HG03469 (cell line): ENCODE measurements around the gene CDCA5.
A peak's percentile ranks its signal among the peaks of the same experiment; 100 is the strongest.

Experiments used
- ATAC-seq: cut with Tn5 transposase; IDR thresholded peaks from one replicate; pipeline ENCODE4 v1.9.1; 2021; ENCODE audit warnings: mild to moderate bottlenecking, moderate library complexity, moderate number of reproducible peaks; ENCODE audit not compliant: unreplicated experiment

Gene CDCA5

GRCh38 chr11:65083834-65084597 lies at the start of gene CDCA5, which contains the start of gene ZFPL1:
Gene CDCA5 (minus strand): TSS chr11:65084040. CDS start chr11:65083978, 62 bp downstream.
Gene ZFPL1 (plus strand): TSS chr11:65084222. CDS start chr11:65084699, 477 bp downstream.
- ATAC-seq: peak; percentile 41

GRCh38 chr11:65132988-65133700 lies 49.3 kb upstream of the CDCA5 start:
- ATAC-seq: no peak

- no peak for ATAC-seq
These were observed 48.6 kb upstream of the CDCA5 start for GRCh38 chr11:65132238-65132987.

- no peak for ATAC-seq
These were observed 48.0 kb upstream of the CDCA5 start for GRCh38 chr11:65131895-65132237.

GRCh38 chr11:65131417-65131776 lies 47.6 kb upstream of the CDCA5 start:
- ATAC-seq: no peak

- no peak for ATAC-seq
These were observed 47.0 kb upstream of the CDCA5 start for GRCh38 chr11:65130631-65131416.

GRCh38 chr11:65129649-65130441 lies 46.0 kb upstream of the CDCA5 start:
- ATAC-seq: no peak

GRCh38 chr11:65128182-65129145 lies 44.6 kb upstream of the CDCA5 start:
- no peak for ATAC-seq

- no peak for ATAC-seq
These were observed 43.8 kb upstream of the CDCA5 start for GRCh38 chr11:65127473-65128181.

GRCh38 chr11:65126624-65127274 lies 42.9 kb upstream of the CDCA5 start:
- no peak for ATAC-seq

GRCh38 chr11:65125197-65126056 lies 41.6 kb upstream of the CDCA5 start:
- no peak for ATAC-seq

GRCh38 chr11:65124480-65125196 lies 40.8 kb upstream of the CDCA5 start:
- no peak for ATAC-seq

- peak; percentile 38 for ATAC-seq
These were observed 38.2 kb upstream of the CDCA5 start, which contains the start of the genes FAU and MRPL49 for GRCh38 chr11:65121865-65122696. Gene FAU (minus strand): TSS chr11:65122134. CDS start chr11:65121813, 321 bp downstream. Gene MRPL49 (plus strand): TSS chr11:65122321. CDS start chr11:65122347, 26 bp downstream.

GRCh38 chr11:65121447-65121864 lies 37.6 kb upstream of the CDCA5 start:
- no peak for ATAC-seq

- no peak for ATAC-seq
These were observed 37.0 kb upstream of the CDCA5 start for GRCh38 chr11:65120831-65121230.
